ENCODE measurements around the gene RASL11B. TPM values are rescaled to one million over a fixed set of nuclear protein-coding genes. Genes with fewer than 3 reads are reported as not detected.

The RASL11B gene
- polyA plus RNA-seq, 1 donor (not counting 4 experiments of a cell fraction or from before 2014, with no cell fraction given): 1.4 TPM

GRCh38 chr4:52852711-52853110, 9.4 kb upstream of the RASL11B start:
- no peak for DNase-seq (ENCODE audit: low read depth, low spot score)
- Histone ChIP-seq H3K79me2 (ENCODE audit: control insufficient read depth, insufficient read depth, low read length) (no peaks in the 10 kb centered on the region), H3K9ac (ENCODE audit: control insufficient read depth, extremely low read depth, insufficient read depth, low read length) (no peak overlapping the region), H3K27me3 (ENCODE audit: control insufficient read depth, extremely low read depth, insufficient read depth, low read length) (no peaks in the 10 kb centered on the region), H3K27ac (ENCODE audit: control insufficient read depth, insufficient read depth, low read length) (no peak overlapping the region), H2AFZ (ENCODE audit: control insufficient read depth, low read length) (peak overlapping the region; percentile 2), H3K9me3 (ENCODE audit: control insufficient read depth, low read depth, low read length) (no peaks in the 10 kb centered on the region), H3K4me2 (ENCODE audit: control insufficient read depth, extremely low read depth, insufficient read depth, low read depth, low read length) (no peak overlapping the region), H3K9me1 (ENCODE audit: control insufficient read depth, extremely low read depth, insufficient read depth, low read length) (no peaks in the 10 kb centered on the region), H3K4me3 (ENCODE audit: control insufficient read depth in 2 of 3, extremely low read depth in 1 of 3, insufficient read depth in 2 of 3, low read depth in 1 of 3, low read length in 3 of 3) (no peak overlapping the region), H3K36me3 (ENCODE audit: control insufficient read depth in 2 of 2, extremely low read depth in 1 of 2, insufficient read depth in 2 of 2, low read length in 2 of 2) (no peaks in the 10 kb centered on the region), H4K20me1 (ENCODE audit: control insufficient read depth, extremely low read depth, insufficient read depth, low read length) (no peaks in the 10 kb centered on the region), H3K4me1 (ENCODE audit: control insufficient read depth, extremely low read depth, insufficient read depth, low read length) (peaks cover 15% of the 10 kb centered on the region)
- dilution Hi-C loops (cut with MboI; ENCODE audit: extremely low pct_ligation_motif_present, low sequenced_read_pairs): no loop called here
- TF ChIP-seq EZH2 (IDR thresholded peaks at IDR 0.05; ENCODE audit: low read length): no peak
- TF ChIP-seq CTCF (optimal IDR thresholded peaks at IDR 0.05 in 1 of 3, IDR thresholded peaks at IDR 0.05 in 1 of 3, conservative IDR thresholded peaks at IDR 0.05 in 1 of 3; ENCODE audit: extremely low read depth in 1 of 3, insufficient read depth in 2 of 3, low read length in 3 of 3): no peak
- FAIRE-seq: peak; percentile 55

- Histone ChIP-seq H3K79me2 (ENCODE audit: control insufficient read depth, insufficient read depth, low read length) (no peaks in the 10 kb centered on the region), H3K27ac (ENCODE audit: control insufficient read depth, insufficient read depth, low read length) (no peak overlapping the region), H2AFZ (ENCODE audit: control insufficient read depth, low read length) (no peak overlapping the region), H3K36me3 (ENCODE audit: control insufficient read depth in 2 of 2, extremely low read depth in 1 of 2, insufficient read depth in 2 of 2, low read length in 2 of 2) (no peaks in the 10 kb centered on the region), H3K9ac (ENCODE audit: control insufficient read depth, extremely low read depth, insufficient read depth, low read length) (no peak overlapping the region), H3K9me3 (ENCODE audit: control insufficient read depth, low read depth, low read length) (no peaks in the 10 kb centered on the region), H3K9me1 (ENCODE audit: control insufficient read depth, extremely low read depth, insufficient read depth, low read length) (no peaks in the 10 kb centered on the region), H3K27me3 (ENCODE audit: control insufficient read depth, extremely low read depth, insufficient read depth, low read length) (no peaks in the 10 kb centered on the region), H3K4me2 (ENCODE audit: control insufficient read depth, extremely low read depth, insufficient read depth, low read depth, low read length) (peak overlapping the region; percentile 6), H4K20me1 (ENCODE audit: control insufficient read depth, extremely low read depth, insufficient read depth, low read length) (no peaks in the 10 kb centered on the region), H3K4me3 (ENCODE audit: control insufficient read depth in 2 of 3, extremely low read depth in 1 of 3, insufficient read depth in 2 of 3, low read depth in 1 of 3, low read length in 3 of 3) (no peak overlapping the region), H3K4me1 (ENCODE audit: control insufficient read depth, extremely low read depth, insufficient read depth, low read length) (peaks cover 9% of the 10 kb centered on the region)
- FAIRE-seq (peak; percentile 32), DNase-seq (ENCODE audit: low read depth, low spot score) (no peak)
- dilution Hi-C loops (cut with MboI; ENCODE audit: extremely low pct_ligation_motif_present, low sequenced_read_pairs): no loop called here
- TF ChIP-seq CTCF (optimal IDR thresholded peaks at IDR 0.05 in 1 of 3, IDR thresholded peaks at IDR 0.05 in 1 of 3, conservative IDR thresholded peaks at IDR 0.05 in 1 of 3; ENCODE audit: extremely low read depth in 1 of 3, insufficient read depth in 2 of 3, low read length in 3 of 3): no peak
- no peak for TF ChIP-seq EZH2 (IDR thresholded peaks at IDR 0.05; ENCODE audit: low read length)
These were observed 8.8 kb upstream of the RASL11B start for GRCh38 chr4:52853351-52853750.

Measured in keratinocyte (primary cell).